ENCODE results near the gene CA5A. TPM values are rescaled to one million over a fixed set of nuclear protein-coding genes. Genes with fewer than 3 reads are reported as not detected.
"Not testable (repeated sequence)": the region's sequence is repeated elsewhere in the genome, so short reads cannot be mapped to it uniquely, and the experiment has no call there.

CA5A gene
- total and polyA plus RNA-seq, 2 of the 4 experiments (the other 2 are of a cell fraction), result not detected

- Histone ChIP-seq H3K4me2 (ENCODE audit: low read depth, low read length) (peak within 1 kb of the TSS; percentile 65), H4K5ac (ENCODE audit: low read depth, low read length) (peak within 1 kb of the TSS; percentile 73; the same call in 1 of the 2 replicates), H3K79me1 (ENCODE audit: low read depth in 1 of 2, low read length in 2 of 2) (peaks cover 0 to 42% of the 10 kb centered on the region in 2 experiments; a peak in 2 of 4 replicates), H4K20me1 (ENCODE audit: insufficient read depth, low read length) (peaks cover 49% of the 10 kb centered on the region), H3K4me1 (ENCODE audit: control insufficient read depth, insufficient read depth, low read length) (peaks cover 19% of the 10 kb centered on the region), H3K18ac (ENCODE audit: low read depth, low read length) (peak within 1 kb of the TSS; percentile 45), H4K8ac (ENCODE audit: low read depth in 2 of 2, low read length in 2 of 2) (peak within 1 kb of the TSS; percentile 32 to 89; a peak in 2 of 4 replicates), H2BK20ac (ENCODE audit: low read depth, low read length) (peak within 1 kb of the TSS; percentile 32), H3K4ac (ENCODE audit: low read depth, low read length) (peak within 1 kb of the TSS; percentile 83), H3K27ac (ENCODE audit: insufficient read depth, low read length) (peak within 1 kb of the TSS; percentile 56), H2BK15ac (ENCODE audit: low read depth, low read length) (peak within 1 kb of the TSS; percentile 86; the same call in 1 of the 3 replicates), H2AK5ac (ENCODE audit: low read depth, low read length) (peak within 1 kb of the TSS; percentile 90), H3K9ac (ENCODE audit: low read depth, low read length) (peak within 1 kb of the TSS; percentile 76), H2BK5ac (ENCODE audit: low read depth, low read length, poor library complexity, severe bottlenecking) (peak within 1 kb of the TSS; percentile 82), H2BK120ac (ENCODE audit: low read depth, low read length) (peak within 1 kb of the TSS; percentile 68), H3K36me3 (ENCODE audit: control insufficient read depth, insufficient read depth, low read length) (peaks cover 11% of the 10 kb centered on the region), H4K91ac (ENCODE audit: insufficient read depth, low read depth, low read length) (peak within 1 kb of the TSS; percentile 84), H3K9me1 (ENCODE audit: insufficient read depth, low read length) (peaks cover 14% of the 10 kb centered on the region), H2AFZ (replicated peaks; ENCODE audit: low read length, poor library complexity) (peak within 1 kb of the TSS; percentile 84), H2AK9ac (replicated peaks; ENCODE audit: low read depth, low read length, poor library complexity) (peak within 1 kb of the TSS; percentile 76), H3K4me3 (ENCODE audit: insufficient read depth, low read depth, low read length) (peak within 1 kb of the TSS; percentile 97), H3K23ac (ENCODE audit: low read depth, low read length) (peak within 1 kb of the TSS; percentile 23), H3K56ac (ENCODE audit: extremely low read depth, insufficient read depth, low read length) (peak within 1 kb of the TSS; percentile 59; the same call in 1 of the 2 replicates), H3K14ac (replicated peaks; ENCODE audit: low read depth, low read length) (peak within 1 kb of the TSS; percentile 70)
- TF ChIP-seq MAZ (IDR thresholded peaks at IDR 0.05; ENCODE audit: borderline replicate concordance, low read depth, low read length) (peak; percentile 50; the same call in 1 of the 2 replicates), POLR2A (IDR thresholded peaks at IDR 0.05; ENCODE audit: low read depth, low read length) (peak; percentile 98), USF2 (IDR thresholded peaks at IDR 0.05; ENCODE audit: low read depth, low read length) (peak; percentile 52; the same call in 1 of the 2 replicates), BHLHE40 (IDR thresholded peaks at IDR 0.05; ENCODE audit: low read depth, low read length) (peak; percentile 76)
- H3K27me3 ChIP-seq (ENCODE audit: control insufficient read depth, insufficient read depth, low read length); in situ Hi-C loops (cut with MboI; ENCODE audit: low sequenced_read_pairs); H3K9me3 ChIP-seq (ENCODE audit: control insufficient read depth, insufficient read depth, low read length); dilution Hi-C loops (cut with HindIII; ENCODE audit: low sequenced_read_pairs, unreplicated experiment); intact Hi-C loops (cut with micrococcal nuclease): not testable (repeated sequence)
- ChIA-PET POLR2A (ENCODE audit: unreplicated experiment) (interaction anchor here (0.5 to 0.6 kb wide), 2 partner anchors 20 to 78 kb away, joined by 3 read pairs; no protein-coding TSS in a partner anchor), CTCF (interaction anchor here (0.9 to 2.0 kb wide), 2 partner anchors 19 to 90 kb away, joined by 5 to 10 read pairs; no protein-coding TSS in a partner anchor)
- DNase-seq (peak; percentile 70), ATAC-seq (ENCODE audit: low read depth) (peak; percentile 80)
- 2% methylated on average over 53 of the region's 109 CpGs; no CpG with 5 or more reads in 1 of the 2 experiments for WGBS, 2 experiments (ENCODE audit: extremely low coverage in 2 of 2, insufficient read length in 1 of 2)
- BruUV-seq (replicated peaks), result TSS peak; percentile 34
Measured at GRCh38 chr16:87869061-87869878, 67.1 kb downstream of the CA5A start, which contains the start of gene SLC7A5. TSS of gene SLC7A5 (minus strand) at chr16:87869507. CDS start at chr16:87869422, 85 bp downstream.

Data from IMR-90 (cell line).